Adrenal gland (tissue), 12 donors: Measurements from ENCODE around the gene CCNY. TPM values are rescaled to one million over a fixed set of nuclear protein-coding genes. Genes with fewer than 3 reads are reported as not detected.

ENCODE experiments used
- DNase-seq, 7 donors: peaks; one replicate each; pipeline ENCODE4 v3.0.0-alpha.2; 2019 to 2020
- H3K27ac ChIP-seq, 5 donors: fragments of 200-600 bp; sonication (generic) in 4 of 5; 1 replicate in 3 of 5; 2 replicates in 2 of 5; pipeline versions ENCODE4 v1.5.1 to v1.8.0; 2016 to 2020; ENCODE audit warnings: mild to moderate bottlenecking in 1 of 5
- H3K27me3 ChIP-seq: fragments of 200-600 bp; 2 replicates; pipeline ENCODE4 v1.8.0; 2021
- H3K36me3 ChIP-seq, 2 donors: fragments of 200-600 bp; replicated peaks in 1 of 2; 1 replicate in 1 of 2; 2 replicates in 1 of 2; pipeline versions ENCODE4 v1.5.1 to v1.8.0; 2018 to 2022
- H3K4me1 ChIP-seq, 2 donors: fragments of 200-600 bp; replicated peaks in 1 of 2; 1 replicate in 1 of 2; 2 replicates in 1 of 2; pipeline versions ENCODE4 v1.5.1 to v1.8.0; 2018 to 2021
- H3K4me3 ChIP-seq, 4 donors: fragments of 200-600 bp; sonication (generic) in 3 of 4; one replicate each; pipeline ENCODE4 v1.5.1; 2016 to 2018
- H3K9me3 ChIP-seq, 3 donors: fragments of 200-600 bp; sonication (generic) in 1 of 3; replicated peaks in 1 of 3; 1 replicate in 2 of 3; 2 replicates in 1 of 3; pipeline versions ENCODE4 v1.5.1 to v1.8.0; 2016 to 2021
- POLR2A ChIP-seq, 2 donors: fragments of 450-650 bp; IDR thresholded peaks; one replicate each; pipeline ENCODE4 v1.6.1; 2017; ENCODE audit warnings: antibody characterized with exemption in 2 of 2, mild to moderate bottlenecking in 2 of 2, moderate library complexity in 1 of 2
- WGBS, 4 donors: extraction: QIAGEN DNeasy Blood & Tissue Kit in 2 of 4; methylation state at CpG; one replicate each; pipeline versions ENCODE4 v1.1.5 to v1.1.7; 2013 to 2017; 5-methylcytosine and 5-hydroxymethylcytosine counted together
- intact Hi-C, 2 donors: fragments of 100-400 bp; cut with DNase I; formaldehyde crosslinking; loops; one replicate each; pipeline versions ENCODE4 v1.14.1 to v1.15.0; 2022 to 2023
- polyA plus RNA-seq, 3 donors: library from polyadenylated mRNA; stranded (reverse); fragments of 200-250 nt in 2 of 3; fragments of 350-450 nt in 1 of 3; fragmentation: Illumina TruSeq in 1 of 3; extraction: RNeasy Lipid Tissue Mini Kit (QIAGEN cat#74804) in 1 of 3; gene quantifications; one replicate each; pipeline ENCODE4 v1.2.3, GENCODE V29; 2013 to 2014
- total RNA-seq, 9 donors: library from RNA; depleted of rRNA in 4 of 9; stranded (reverse); fragments of >200 nt in 4 of 9; fragments of 120-200 nt in 1 of 9; fragmentation: NEBNext Ultra II Directional in 1 of 9; extraction: Animal tissue kit (Norgen Biotek cat#: 25700) in 1 of 9; gene quantifications; one replicate each; pipeline versions ENCODE4 v1.1.0 to v1.2.4, GENCODE V29; 2013 to 2023
- TF ChIP-seq, protein P1 (sequence below), 6 experiments: fragments of 450-650 bp in 4 of 6; fragments of 200-600 bp in 2 of 6; sonication (generic) in 1 of 6; IDR thresholded peaks; 1 replicate in 5 of 6; 2 replicates in 1 of 6; pipeline versions ENCODE4 v1.5.1 to v1.8.0; 2016 to 2021; ENCODE audit warnings: antibody characterized with exemption in 6 of 6, mild to moderate bottlenecking in 2 of 6, moderate library complexity in 1 of 6
- donor health status: healthy with polysubstance abuse.
- donor health status: Bipolar disorder and iron deficiency.
- donor health status: DM: yes; HTN: yes; CAD: no.
- donor health status: DM: no; HTN: no; CAD: no.
- donor health status: DM: no; HTN: no; CAD: no.
- donor health status: DM: yes; HTN: yes; CAD: no.

Gene CCNY
- total and polyA plus RNA-seq, 12 donors: 18.3 to 87.0 (median 45.2) TPM

DNA sequence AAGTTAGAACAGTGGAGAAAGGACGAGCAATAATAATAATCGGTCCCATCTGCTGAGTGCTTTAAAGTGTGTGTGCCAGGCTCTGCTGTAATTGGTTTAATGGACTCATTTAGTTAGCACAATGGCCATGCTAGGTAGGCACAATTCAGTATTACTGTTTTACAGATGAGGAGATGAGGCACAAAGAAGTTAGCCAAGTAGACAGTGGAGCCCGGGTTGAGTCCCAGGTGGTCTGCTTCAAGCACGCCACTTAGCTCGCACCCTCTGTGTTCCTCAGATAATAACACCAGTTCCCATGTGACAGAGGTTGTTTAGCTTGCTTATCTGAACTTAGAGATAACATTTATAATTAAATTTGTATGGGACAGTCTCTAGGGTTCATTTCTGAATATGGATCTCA, 167.3 kb downstream of the CCNY start:
- H3K9me3 ChIP-seq: no peaks in the 10 kb centered on the region
- no peaks in the 10 kb centered on the region for H3K27me3 ChIP-seq
- 70 to 87% (median 85%) methylated on average over 5 of the region's 5 CpGs for WGBS, 4 donors
- no peaks in the 10 kb centered on the region for H3K4me1 ChIP-seq
- TF ChIP-seq, protein P1, sequence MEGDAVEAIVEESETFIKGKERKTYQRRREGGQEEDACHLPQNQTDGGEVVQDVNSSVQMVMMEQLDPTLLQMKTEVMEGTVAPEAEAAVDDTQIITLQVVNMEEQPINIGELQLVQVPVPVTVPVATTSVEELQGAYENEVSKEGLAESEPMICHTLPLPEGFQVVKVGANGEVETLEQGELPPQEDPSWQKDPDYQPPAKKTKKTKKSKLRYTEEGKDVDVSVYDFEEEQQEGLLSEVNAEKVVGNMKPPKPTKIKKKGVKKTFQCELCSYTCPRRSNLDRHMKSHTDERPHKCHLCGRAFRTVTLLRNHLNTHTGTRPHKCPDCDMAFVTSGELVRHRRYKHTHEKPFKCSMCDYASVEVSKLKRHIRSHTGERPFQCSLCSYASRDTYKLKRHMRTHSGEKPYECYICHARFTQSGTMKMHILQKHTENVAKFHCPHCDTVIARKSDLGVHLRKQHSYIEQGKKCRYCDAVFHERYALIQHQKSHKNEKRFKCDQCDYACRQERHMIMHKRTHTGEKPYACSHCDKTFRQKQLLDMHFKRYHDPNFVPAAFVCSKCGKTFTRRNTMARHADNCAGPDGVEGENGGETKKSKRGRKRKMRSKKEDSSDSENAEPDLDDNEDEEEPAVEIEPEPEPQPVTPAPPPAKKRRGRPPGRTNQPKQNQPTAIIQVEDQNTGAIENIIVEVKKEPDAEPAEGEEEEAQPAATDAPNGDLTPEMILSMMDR (IDR thresholded peaks at IDR 0.05): no peak
- TF ChIP-seq POLR2A (IDR thresholded peaks at IDR 0.05): no peak
- peak in 1 of 7 donors; percentile 59 for DNase-seq
- H3K4me3 ChIP-seq: no peak overlapping the region
- no peaks in the 10 kb centered on the region for H3K36me3 ChIP-seq
- intact Hi-C loops: no loop called here
- H3K27ac ChIP-seq: no peak overlapping the region

DNA sequence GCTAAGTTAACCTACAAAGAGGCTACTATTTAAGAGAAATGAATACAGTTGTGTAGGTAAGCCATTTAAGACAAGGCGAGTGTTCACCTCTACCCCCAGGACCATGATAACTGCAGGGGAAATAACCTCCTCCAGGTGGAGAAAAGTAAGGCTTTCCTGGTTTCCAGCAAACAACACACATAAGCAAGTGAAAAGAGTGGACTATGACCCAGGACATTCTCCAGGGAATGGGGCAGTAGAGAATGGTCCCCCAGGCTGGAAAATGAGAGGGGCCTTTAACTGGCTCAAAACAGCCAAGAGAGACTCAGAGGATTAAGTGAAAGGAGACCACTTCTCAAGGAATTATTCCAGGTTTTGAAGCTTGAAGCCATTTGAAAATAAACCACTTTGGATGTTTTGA, 167.8 kb downstream of the CCNY start:
- H3K27ac ChIP-seq: no peak overlapping the region
- WGBS, 4 donors: 94 to 100% (median 97%) methylated on average over 1 of the region's 1 CpG

DNA sequence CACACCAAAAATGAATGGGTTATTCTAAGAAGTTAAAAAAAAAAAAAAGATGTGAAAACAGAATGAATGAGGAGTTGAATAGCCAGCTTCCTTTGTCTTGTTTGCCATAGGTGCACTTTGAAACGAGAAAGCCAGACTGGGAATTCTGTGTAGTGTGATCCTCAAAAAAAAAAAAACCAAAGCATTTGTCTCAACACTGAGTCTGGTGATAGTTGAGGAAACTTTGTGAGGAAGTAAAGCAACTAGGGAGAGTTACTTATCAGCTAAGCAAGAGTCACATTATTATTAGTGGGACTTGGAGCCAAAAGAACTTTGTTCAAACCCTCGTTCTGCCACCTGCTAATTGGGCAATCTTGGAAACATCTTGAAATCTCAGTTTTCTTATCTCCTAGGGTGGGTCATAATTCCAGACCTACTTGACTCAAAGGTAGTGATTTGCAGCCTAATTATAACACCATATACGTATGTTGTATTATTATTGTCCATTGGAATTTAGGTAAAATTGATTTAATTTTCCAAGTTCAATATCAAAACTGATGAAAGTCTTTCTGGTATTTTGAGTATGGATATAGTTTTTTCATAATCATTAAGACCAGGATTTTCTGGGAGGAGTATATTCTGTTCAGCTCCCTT, 169.0 kb downstream of the CCNY start:
- no peak for DNase-seq
- TF ChIP-seq, protein P1 (IDR thresholded peaks at IDR 0.05): no peak
- TF ChIP-seq POLR2A (IDR thresholded peaks at IDR 0.05): no peak
- WGBS, 4 donors: 84 to 91% (median 87%) methylated on average over 3 of the region's 3 CpGs
- Histone ChIP-seq H3K27ac (no peak overlapping the region), H3K4me1 (no peaks in the 10 kb centered on the region), H3K36me3 (no peaks in the 10 kb centered on the region), H3K9me3 (no peaks in the 10 kb centered on the region), H3K4me3 (no peak overlapping the region), H3K27me3 (no peaks in the 10 kb centered on the region)
- intact Hi-C loops: no loop called here

More for the DNA sequence above, 167.8 kb downstream of the CCNY start:
- no peaks in the 10 kb centered on the region for H3K27me3 ChIP-seq
- TF ChIP-seq, protein P1 (IDR thresholded peaks at IDR 0.05): no peak
- TF ChIP-seq POLR2A (IDR thresholded peaks at IDR 0.05): no peak
- no peaks in the 10 kb centered on the region for H3K36me3 ChIP-seq
- intact Hi-C loops: no loop called here
- DNase-seq: no peak
- no peaks in the 10 kb centered on the region for H3K9me3 ChIP-seq
- no peaks in the 10 kb centered on the region for H3K4me1 ChIP-seq
- no peak overlapping the region for H3K4me3 ChIP-seq

DNA sequence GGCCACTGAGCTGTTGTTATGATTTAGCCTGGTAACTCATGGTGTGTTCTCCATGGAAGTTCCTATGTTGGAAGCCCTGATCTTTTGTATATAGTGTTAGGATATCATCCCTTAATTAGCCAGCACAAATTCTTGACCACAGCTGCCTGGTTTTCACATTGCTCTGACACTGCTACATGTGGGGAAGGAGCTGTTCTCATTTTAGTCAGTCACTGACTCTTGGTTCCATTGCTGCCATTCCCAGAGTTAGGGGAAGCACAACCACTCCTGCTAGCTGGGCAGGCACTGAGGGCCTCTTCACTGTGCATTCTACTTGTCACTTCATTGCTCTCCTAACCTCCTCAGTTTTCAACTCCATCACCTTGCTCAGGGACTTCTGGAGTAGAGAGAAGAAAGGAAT, 170.4 kb downstream of the CCNY start:
- TF ChIP-seq, protein P1 (IDR thresholded peaks at IDR 0.05): no peak
- no peak for TF ChIP-seq POLR2A (IDR thresholded peaks at IDR 0.05)
- Histone ChIP-seq H3K4me1 (no peaks in the 10 kb centered on the region), H3K27ac (no peak overlapping the region), H3K4me3 (no peak overlapping the region), H3K36me3 (no peaks in the 10 kb centered on the region), H3K9me3 (no peaks in the 10 kb centered on the region), H3K27me3 (no peaks in the 10 kb centered on the region)
- intact Hi-C loops: no loop called here
- no peak for DNase-seq
